Measurements from ENCODE around the gene MED13L. TPM values are rescaled to one million over a fixed set of nuclear protein-coding genes. Genes with fewer than 3 reads are reported as not detected.

Gene MED13L
- total and polyA plus RNA-seq, 2 donors (not counting 3 experiments of a cell fraction or from before 2014, with no cell fraction given), result 27.4 to 93.6 TPM

GRCh38 chr12:116123451-116124258, 153.8 kb downstream of the MED13L start:
- Histone ChIP-seq H3K9me1 (replicated peaks; ENCODE audit: control insufficient read depth, extremely low read depth, insufficient read depth, low read length) (peaks cover 3% of the 10 kb centered on the region), H3K36me3 (ENCODE audit: control insufficient read depth in 2 of 2, extremely low read depth in 1 of 2, insufficient read depth in 2 of 2, low read length in 2 of 2) (no peaks in the 10 kb centered on the region), H3K4me1 (ENCODE audit: control insufficient read depth, extremely low read depth, insufficient read depth, low read length) (peaks cover 41% of the 10 kb centered on the region), H3K27ac (ENCODE audit: insufficient read depth, low read depth, low read length) (peak overlapping the region; percentile 16), H3K79me2 (ENCODE audit: control insufficient read depth, insufficient read depth, low read length) (peaks cover 60% of the 10 kb centered on the region), H3K27me3 (ENCODE audit: control insufficient read depth in 2 of 2, insufficient read depth in 2 of 2, low read length in 2 of 2) (no peaks in the 10 kb centered on the region), H3K9me3 (replicated peaks; ENCODE audit: control insufficient read depth, insufficient read depth, low read length) (no peaks in the 10 kb centered on the region), H2AFZ (ENCODE audit: low read depth, low read length) (no peak overlapping the region), H3K4me3 (replicated peaks in 1 of 3; ENCODE audit: insufficient read depth in 1 of 3, low read depth in 1 of 3, low read length in 3 of 3) (peak overlapping the region in 1 of 3 experiments; percentile 33), H3K4me2 (ENCODE audit: insufficient read depth, low read length) (peak overlapping the region; percentile 98), H3K9ac (replicated peaks; ENCODE audit: extremely low read depth, insufficient read depth, low read length) (no peak overlapping the region), H4K20me1 (replicated peaks; ENCODE audit: control insufficient read depth, extremely low read depth, insufficient read depth, low read length) (peaks cover 4% of the 10 kb centered on the region)
- DNase-seq (ENCODE audit: low read depth, low spot score) (peak; percentile 84), FAIRE-seq (peak; percentile 65)
- no TSS peak for BruUV-seq (replicated peaks)
- intact Hi-C loops (cut with micrococcal nuclease), result loop anchor here (1.0 to 5.0 kb wide), 3 partner anchors 12 to 56 kb away; no protein-coding TSS in a partner anchor
- ChIA-PET POLR2A (no interaction called here), CTCF (interaction anchor here (0.9 to 1.8 kb wide), 2 partner anchors 12 to 63 kb away, joined by 3 to 9 read pairs; no protein-coding TSS in a partner anchor)
- dilution Hi-C loops (cut with MboI; ENCODE audit: extremely low pct_ligation_motif_present, low sequenced_read_pairs), result no loop called here
- TF ChIP-seq MYC (IDR thresholded peaks at IDR 0.05; ENCODE audit: low read depth, low read length) (no peak), CTCF (IDR thresholded peaks at IDR 0.05; ENCODE audit: extremely low read depth in 1 of 2, insufficient read depth in 1 of 2, low read depth in 1 of 2, low read length in 2 of 2) (no peak), GATA2 (IDR thresholded peaks at IDR 0.05; ENCODE audit: insufficient read depth, insufficient read length, low read depth, low read length) (no peak), FOS (IDR thresholded peaks at IDR 0.05; ENCODE audit: borderline replicate concordance, insufficient read depth, low read length) (no peak), POLR2AphosphoS5 (IDR thresholded peaks at IDR 0.05; ENCODE audit: insufficient read depth, low read depth, low read length) (no peak), EZH2 (IDR thresholded peaks at IDR 0.05; ENCODE audit: borderline replicate concordance, low read depth, low read length, severe bottlenecking) (no peak), MAX (IDR thresholded peaks at IDR 0.05; ENCODE audit: insufficient read depth, insufficient read length) (no peak), JUN (IDR thresholded peaks at IDR 0.05; ENCODE audit: borderline replicate concordance, insufficient read depth, insufficient read length, low read depth) (no peak), POLR2A (IDR thresholded peaks at IDR 0.05; ENCODE audit: low read depth, low read length) (no peak)
